ENCODE results near the gene JMJD1C.

Gene JMJD1C

GRCh38 chr10:63129888-63130287 is 335.9 kb downstream of the JMJD1C start:
- no peak for DNase-seq (ENCODE audit: low read depth in 3 of 3)

- no peak for DNase-seq (ENCODE audit: low read depth in 3 of 3)
Observed at GRCh38 chr10:63128443-63128842, 337.3 kb downstream of the JMJD1C start.

GRCh38 chr10:63125459-63125858 is 340.3 kb downstream of the JMJD1C start:
- no peak for DNase-seq (ENCODE audit: low read depth in 3 of 3)

GRCh38 chr10:63123727-63124362 is 341.9 kb downstream of the JMJD1C start:
- DNase-seq (ENCODE audit: low read depth in 3 of 3) = no peak

GRCh38 chr10:63120554-63120953 is 345.2 kb downstream of the JMJD1C start:
- DNase-seq (ENCODE audit: low read depth in 3 of 3) = no peak

GRCh38 chr10:63119041-63119440 is 346.7 kb downstream of the JMJD1C start:
- DNase-seq (ENCODE audit: low read depth in 3 of 3) = no peak
